Measurements from ENCODE around the gene CASP3.

Gene CASP3

GRCh38 chr4:184649026-184649970, at the start of gene CASP3, which contains the start of gene PRIMPOL:
CASP3 (minus strand) TSS chr4:184649447; CDS start chr4:184638453, 10,994 bp downstream.
PRIMPOL (plus strand) TSS chr4:184649738; CDS start chr4:184657141, 7,403 bp downstream.
- peak; percentile 73 to 90 for DNase-seq

DNA sequence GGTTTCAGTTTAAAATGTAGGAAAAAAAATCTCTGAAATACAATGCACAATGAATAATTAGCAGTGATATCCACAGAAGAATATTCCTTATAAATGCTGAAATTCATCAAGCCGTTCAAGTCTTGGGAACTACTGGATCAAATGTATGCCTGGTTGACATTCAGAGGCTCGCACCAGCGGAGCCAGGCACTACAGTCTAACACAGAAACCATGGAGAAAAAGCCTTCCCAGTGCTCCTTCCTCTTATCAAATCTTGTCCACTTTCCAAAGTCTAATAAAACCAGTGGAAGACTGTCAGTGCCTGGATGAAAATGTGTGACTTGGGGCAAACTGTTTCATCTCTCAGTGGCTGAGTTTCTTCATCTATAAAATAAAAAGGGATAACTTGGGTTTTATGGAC, 48.7 kb upstream of the CASP3 start:
- no peak for DNase-seq

DNA sequence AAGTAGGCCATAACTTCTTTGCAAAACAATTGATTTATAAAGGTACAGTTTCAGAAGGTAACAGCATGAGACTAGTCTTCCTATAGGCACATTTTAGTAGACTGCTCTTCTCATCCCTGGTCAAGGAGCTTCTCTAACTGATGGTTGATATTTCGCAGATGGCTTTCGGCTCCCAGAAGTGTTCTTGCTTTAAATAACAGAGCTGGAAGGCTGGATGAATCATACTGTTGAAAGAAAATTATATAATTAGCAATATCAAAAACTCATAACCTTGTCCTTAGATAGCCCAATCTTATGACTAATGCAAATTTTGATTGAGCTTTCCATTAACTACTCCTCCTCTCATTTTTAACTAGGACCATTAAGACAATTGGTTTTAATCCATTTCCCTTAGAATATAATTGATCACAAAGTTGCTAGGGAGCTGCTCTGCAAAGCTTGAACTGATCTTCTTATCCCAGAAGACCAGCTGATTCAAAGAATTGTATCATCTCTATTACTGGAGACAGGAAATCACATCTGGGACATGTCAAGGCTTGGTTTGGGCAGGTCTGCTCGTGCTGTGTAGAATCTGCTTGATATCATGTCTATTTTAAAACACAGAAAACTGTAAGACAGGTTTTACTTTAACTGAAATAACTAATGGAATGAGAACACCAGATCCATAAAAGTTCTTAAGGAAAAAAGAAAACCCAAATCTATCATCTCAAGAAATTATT, 46.1 kb upstream of the CASP3 start:
- DNase-seq: no peak

DNA sequence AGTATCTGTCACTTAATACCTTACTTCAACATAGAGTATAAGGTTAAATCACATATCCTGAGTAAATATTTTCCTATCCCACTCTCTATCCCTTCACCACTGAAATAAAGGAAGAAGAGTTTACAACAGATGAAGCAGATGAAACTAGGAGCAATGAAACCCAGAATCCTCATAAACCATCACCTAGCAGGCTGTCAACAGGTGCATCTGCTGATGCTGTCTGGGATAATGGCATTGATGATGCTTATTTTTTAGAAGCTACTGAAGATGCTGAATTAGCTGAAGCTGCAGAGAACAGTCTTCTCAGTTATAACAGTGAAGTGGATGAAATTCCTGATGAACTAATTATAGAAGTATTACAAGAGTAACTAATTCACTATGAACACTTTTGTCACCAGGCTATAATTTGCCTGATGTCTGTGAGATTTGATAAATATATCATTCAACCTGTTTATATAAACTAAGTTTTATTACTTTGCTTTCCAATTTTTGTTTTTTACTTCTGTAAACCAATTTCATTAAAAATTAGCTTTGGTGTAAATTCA, 45.2 kb upstream of the CASP3 start:
- DNase-seq: no peak

- no peak for DNase-seq
Observed at GRCh38 chr4:184693056-184693455, 43.8 kb upstream of the CASP3 start.

DNA sequence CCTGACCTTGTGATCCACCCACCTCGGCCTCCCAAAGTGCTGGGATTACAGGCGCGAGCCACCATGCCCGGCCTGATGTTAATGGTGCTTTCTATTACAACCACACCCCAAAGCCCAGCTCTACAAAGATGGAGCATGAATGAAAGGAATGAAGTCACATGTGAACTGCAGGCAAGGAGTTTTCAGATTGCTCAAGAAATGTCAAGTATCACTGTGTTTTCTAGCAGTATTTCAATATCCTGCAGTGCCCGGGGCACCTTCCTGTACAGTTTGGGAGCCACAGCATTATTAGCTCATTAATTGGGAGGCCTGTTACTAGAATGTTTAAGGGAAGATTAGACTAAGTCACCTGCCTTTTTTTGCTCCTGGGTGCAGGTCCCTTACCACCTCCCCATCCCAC, 40.4 kb upstream of the CASP3 start:
- no peak for DNase-seq

DNA sequence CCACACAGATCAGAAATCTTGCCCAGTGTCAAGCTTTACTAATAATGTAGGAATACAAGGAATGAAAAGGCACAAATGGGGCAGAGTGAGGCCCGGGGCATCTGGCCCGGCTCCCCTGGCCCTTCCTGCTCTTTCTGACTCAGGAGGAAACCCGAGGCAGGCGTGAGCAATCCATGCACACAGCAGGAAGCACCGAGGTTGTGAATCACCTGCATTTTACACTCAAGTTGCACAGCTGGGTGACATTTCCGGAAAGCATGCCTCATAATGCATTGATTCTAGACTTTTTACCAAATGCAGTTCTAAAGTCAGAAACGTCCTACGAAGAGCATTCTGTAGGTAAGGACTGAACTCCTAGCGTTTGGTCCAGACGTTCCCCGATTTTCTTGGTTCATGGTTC, 39.2 kb upstream of the CASP3 start:
- peak; percentile 79 to 80 for DNase-seq

DNA sequence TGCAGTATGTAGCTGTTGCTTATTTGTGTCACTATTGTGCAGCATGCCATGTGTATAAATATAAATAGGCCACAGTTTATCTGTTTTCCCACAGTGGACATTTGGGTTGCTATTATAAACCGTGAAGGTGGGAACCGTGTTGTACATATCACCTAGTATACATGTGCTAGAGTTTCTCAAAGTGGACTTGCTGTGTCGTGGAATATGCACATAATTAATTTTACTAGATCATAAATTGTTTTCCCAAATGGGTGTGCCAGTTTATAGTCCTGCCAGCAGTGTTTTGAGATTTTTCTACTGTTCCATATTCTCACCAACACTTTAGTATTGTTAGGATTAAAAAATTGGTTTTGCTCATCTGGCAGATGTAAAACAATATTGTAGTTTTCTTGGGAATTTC, 38.8 kb upstream of the CASP3 start:
- no peak for DNase-seq

DNA sequence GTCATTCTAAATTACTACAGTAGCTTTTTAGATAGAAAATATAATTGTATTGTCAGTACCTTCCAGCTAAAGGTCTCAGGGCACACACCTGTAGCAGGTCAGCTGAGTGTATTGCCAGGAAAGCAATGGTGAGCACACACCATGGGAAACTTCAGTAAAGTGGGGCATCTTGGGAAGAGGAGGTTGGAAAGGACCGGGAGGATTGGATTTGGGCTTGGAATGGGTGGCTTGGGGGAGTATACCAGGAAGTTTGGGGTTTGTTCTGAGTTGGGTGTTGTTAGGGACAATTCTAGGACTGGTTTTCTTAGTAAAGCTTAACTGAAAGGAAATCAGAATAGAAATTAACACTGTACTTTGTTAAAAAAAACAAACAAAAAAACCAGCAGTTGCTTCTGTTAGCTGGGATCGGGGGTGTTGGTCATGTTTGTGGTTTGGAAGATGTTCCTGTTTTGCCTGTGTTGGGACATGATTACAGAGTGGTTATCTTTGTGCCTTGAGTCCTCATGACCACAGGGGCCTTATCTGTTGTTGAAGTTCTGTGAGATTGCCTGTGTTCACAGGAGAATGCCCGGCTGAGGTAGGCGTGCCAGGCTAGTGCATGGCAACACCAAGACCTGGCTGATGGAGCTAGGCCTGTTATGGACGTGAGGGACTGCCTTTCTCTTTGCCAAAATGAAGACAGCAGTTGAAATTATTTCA, 35.4 kb upstream of the CASP3 start:
- no peak for DNase-seq

- no peak for DNase-seq
Observed at GRCh38 chr4:184681916-184682315, 32.7 kb upstream of the CASP3 start.

DNA sequence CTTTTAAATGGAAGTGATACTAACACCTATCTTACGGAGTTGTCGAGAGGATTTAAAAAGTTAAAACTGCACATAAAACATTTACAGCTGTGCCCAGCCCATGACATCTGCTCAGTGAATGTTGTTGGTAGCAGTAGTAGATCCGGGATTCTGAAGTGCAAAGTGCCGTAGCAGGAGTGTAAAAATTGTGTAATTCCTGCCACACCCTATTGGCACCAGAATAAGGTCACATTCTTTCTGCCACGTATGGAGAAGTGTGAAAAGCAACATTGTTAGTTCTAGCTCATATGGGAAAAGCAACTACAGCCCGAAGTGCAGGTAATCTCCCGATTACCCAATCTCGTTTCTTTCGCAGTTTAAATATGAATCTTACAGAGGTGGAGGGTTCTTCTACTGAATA, 31.5 kb upstream of the CASP3 start:
- DNase-seq: no peak

- no peak for DNase-seq
Observed at GRCh38 chr4:184675821-184676492, 26.7 kb upstream of the CASP3 start.

- no peak for DNase-seq
Observed at GRCh38 chr4:184675018-184675417, 25.8 kb upstream of the CASP3 start.

DNA sequence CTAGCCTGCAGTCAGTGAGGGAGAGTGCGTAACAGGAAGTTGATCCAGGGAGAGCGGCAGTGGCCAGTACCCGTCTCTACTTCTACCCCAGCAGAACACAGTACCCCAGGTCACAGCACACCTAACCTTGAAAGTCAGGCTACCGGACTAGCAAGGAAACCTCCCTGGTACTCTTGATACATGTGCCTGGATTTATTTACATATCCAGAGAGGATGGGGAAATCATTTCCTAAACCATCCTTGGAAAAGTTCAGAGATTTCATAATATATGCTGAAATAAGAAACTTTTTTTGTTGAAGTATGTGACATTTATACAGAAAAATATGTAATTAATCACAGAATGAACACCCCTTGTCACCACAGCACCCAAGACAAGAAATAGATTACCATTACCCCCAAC, 24.8 kb upstream of the CASP3 start:
- no peak for DNase-seq

DNA sequence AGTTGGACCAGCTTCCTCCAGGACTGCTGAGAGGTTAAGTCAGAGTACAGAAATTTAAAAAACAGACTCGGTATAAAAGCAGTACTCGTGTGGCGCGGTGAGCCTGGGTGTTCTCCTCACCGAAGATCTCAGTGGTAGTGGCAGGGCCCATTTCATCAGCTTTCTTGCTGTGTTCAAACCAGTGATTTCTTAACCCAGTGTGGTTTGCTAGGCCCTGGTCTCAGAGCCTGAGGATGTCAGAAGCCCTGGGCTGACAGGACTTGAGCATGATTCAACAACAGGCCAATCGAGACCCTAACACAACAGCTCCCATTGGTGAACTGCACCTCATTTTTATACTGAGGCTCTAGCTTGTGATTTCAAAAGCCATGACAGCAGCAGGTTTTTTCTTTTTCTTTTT, 23.5 kb upstream of the CASP3 start:
- DNase-seq: no peak

DNA sequence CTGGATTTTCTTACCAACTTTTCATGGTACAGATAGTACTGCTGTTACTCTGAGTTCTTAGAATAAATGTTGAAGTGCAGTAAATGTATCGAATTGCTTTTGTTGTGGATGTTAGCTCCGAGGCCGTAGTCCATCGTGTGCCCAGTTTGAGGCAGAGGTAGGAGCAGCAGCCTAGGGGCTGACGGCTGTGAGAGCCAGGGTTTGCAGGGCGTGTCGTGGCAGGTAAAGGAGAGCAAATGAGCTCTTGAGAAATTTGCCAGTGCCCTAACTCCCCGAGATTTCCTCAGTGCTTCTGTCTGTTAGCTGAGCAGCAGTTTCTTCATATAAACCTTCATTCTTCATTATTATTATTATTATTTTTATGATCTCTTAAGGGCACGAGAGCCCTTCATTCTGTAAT, 21.9 kb upstream of the CASP3 start:
- no peak for DNase-seq

DNA sequence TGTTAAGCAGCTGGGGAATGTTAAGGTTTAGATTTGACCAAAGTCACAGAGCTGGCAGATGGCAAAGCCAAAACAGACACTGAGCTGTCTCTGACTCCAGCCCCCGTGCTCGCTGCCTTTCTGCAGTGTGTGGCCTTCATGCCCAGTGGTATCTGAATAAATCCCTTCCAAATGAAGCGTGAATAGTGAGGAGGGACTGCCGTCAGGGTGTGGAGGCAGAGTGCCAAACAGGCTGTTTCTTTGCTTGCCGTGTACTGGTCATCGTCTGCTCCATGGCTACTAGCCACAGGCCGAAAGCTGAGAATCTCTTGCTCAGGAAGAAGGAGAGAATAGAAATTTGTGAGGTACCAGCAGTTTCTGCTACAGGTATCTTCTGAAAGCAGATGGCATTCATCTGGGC, 20.0 kb upstream of the CASP3 start:
- no peak for DNase-seq

DNA sequence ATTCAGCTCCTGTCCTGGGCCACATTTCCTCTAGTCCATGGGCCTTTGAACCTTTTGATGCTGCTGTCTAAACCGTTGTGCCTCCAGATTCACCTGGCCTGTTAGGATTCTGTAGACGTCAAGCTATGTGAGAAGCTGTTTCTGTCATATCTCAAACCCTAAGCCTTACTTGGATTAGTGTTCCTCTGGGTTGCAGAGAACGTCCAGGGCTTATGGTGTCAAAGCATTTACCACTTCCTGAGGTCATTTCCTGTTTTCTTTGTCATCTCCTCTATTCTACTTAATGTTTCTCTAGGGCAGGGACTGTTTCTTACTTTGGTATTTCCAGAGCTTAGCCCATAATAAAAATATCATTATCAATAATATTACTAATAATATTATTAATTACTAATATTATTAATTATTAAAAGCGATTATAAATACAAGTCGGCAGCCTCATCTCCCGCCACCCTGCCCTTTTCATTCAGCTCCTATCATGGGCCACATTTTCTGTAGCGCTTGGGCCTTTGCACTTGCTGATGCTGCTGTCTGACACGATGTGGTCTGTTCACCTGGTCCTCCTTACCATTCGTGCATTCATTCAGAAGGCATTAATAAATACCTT, 19.4 kb upstream of the CASP3 start:
- DNase-seq: no peak

GRCh38 chr4:184668096-184668495, 18.8 kb upstream of the CASP3 start:
- DNase-seq: no peak

DNA sequence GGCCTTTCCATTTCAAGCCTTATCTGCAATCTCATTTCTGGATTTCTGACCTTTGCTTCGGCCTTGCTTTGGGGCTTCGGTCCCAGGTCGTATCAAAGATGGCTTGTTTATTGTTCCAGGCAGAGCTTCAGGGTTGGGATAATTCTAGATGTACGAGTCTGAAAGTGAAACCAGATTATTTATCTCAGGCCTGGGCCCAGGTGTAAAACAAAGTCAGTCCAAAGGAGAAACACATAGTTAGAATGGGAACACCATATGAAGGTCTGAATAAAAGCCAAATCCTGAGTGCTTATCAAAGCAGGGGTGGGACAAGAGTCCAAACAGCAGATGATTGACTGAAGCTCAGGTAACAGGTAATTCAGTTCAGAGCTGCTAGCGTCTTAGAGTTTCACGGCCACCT, 17.4 kb upstream of the CASP3 start:
- DNase-seq: no peak

GRCh38 chr4:184664445-184665210, 15.4 kb upstream of the CASP3 start:
- DNase-seq: peak in 1 of 2 experiments; percentile 4
